Activated T-helper 1 cell treated with Interleukin-2 at 50 U/mL for 16 hours (primary cell): ENCODE results near the gene CABP2.
A peak's percentile ranks its signal among the peaks of the same experiment; 100 is the strongest.
"Not testable (repeated sequence)": the region's sequence is repeated elsewhere in the genome, so short reads cannot be mapped to it uniquely, and the experiment has no call there.

Source experiments
- DNase-seq: peaks from one replicate; pipeline ENCODE4 v3.0.0-alpha.2; 2020; ENCODE audit warnings: low read depth

CABP2 gene

DNA sequence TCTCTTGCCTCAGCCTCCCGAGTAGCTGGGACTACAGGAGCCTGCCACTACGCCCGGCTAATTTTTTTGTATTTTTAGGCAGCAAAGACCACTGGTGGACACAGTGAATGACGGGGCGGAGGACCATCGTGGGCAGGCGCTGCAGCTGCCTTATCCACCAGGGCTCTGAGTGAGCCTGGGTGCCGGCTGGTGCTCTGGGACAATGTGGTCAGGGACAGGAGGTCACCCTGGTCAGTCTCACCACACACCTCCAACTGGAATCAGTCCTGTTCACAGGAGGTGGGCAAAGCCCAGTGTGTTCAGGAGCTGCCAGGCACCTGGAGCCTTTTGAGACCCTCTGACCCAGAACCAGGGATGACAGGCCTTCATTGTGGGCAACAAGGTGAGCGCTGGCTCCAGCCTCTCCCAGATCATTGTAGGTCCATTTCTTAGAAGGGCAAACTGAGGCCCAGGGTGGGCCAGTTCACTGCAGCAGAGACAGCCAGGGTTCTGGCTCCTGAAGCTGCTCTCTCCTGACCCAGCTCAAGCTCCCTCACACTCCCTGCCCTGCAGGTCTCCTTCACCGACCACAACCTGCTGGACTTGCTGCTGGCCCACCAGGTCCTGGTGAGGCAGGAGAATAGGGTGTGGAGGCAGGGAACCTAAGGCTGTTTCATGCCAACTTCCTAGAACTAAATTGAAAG, 15.7 kb upstream of the CABP2 start:
- no peak for DNase-seq

DNA sequence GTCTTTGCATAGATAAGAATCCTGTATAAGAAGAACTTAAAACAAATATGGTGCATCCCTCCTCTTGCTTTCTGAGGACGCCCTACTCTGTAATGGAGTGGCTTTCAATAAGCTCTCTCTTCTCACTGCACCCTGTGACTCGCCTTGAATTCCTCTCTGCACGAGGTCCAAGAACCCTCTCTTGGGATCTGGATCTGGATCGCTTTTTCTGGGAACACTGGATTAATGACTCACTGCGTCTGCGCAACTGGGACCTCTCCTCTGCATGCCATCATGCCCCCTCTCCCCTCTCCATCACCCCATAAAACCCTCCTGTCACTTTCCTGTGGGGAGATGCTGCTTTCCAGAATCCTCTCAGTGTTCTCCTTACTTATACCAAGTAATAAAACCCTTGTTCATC, 15.1 kb upstream of the CABP2 start:
- no peak for DNase-seq

DNA sequence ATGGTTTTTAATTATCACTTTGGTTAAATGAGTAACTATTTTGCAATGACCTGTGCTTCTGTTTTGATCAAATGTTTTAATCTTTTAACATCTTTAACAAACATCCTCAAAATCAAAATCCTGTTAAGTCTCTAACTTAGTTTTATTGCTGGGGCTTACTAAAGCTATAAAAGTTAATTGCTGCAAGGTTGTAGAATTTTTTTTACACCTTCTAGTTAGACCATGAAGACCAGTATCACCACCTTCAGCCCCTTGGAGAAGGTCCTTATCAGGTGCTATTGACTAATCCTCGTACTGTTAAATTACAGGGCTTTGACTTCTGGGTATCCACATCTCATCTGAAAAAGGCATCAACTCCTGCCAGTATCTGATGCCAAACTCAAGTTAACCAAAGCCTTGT, 12.3 kb upstream of the CABP2 start:
- DNase-seq: no peak

DNA sequence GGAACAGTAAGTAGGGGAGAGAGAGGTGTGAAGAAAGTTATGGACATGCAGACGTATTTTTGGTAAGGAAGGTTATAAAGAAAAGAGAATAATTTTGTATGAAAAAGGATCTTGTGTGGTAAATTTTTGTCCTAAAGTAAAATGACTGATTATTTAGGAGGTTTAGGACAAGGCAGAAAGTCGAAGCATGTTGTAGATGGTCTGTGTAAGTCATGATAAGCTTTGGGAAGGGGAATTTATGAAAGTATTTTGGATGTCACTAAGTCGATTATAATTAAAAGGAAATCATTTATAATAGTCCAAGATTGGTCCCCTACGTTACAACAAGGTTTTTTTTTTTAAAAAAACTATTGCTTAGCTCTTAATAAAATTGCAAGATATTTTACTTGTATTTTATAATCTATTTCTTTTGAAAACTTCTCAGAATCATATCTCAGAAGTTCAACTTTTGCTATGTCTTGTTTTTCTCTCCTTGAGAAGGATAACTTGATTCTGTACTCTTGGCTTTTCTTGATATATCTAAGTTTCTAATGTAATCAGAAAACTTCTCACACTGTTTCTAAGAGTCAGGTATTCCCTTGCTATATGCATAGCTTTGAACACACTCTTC, 10.9 kb upstream of the CABP2 start:
- DNase-seq: no peak

DNA sequence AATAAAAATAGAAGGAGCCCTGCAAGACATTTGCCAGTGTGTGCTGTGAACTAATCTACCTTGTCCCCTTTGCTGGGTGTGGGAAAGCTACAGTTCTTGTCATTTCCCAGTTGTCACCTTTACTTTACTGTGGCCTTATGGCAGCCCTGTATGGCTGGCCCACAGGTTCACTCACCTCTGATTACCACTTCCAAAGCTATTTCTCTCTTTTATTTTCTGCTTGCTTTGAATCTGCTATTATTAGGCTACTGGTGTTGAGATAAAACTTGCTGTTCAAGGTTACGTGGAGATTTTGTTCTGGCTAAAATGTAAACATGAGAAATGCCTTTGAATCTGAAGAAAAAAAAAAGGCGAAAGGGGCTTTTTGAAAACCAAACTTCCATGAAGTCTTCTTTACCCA, 9.6 kb upstream of the CABP2 start:
- DNase-seq: no peak

DNA sequence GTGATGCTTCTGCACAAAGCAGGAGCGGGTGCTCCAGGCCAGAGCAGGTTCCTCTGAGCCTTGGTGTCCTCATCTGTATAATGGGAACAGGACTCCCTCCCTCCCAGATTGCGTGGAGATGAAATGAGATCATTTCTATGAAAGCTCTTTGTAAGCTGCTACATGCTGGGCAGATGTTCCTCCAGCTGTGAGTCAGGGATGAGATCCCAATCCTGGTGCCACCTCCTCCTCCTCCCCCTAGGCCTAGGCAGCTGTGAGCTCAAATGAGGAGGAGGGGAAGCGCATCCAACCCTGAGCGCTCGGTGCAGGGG, 7.0 kb upstream of the CABP2 start:
- no peak for DNase-seq

DNA sequence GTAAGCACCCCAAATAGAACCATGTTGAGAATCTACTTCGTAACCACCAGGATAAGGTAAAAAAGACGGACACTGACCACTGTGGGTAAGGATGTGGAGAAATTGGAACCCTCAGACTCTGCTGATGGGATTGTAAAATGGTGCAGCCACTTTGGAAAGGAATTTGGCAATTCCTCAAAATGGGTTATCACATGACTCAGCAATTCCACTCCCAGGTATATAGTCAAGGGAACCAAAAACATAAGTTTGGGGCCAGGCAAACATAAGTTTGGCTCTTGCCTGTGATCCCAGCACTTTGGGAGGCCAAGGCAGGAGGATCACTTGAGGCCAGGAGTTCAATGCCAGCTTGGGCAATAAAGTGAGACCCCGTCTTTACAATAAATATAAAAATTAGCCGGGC, 5.1 kb upstream of the CABP2 start:
- DNase-seq: no peak

DNA sequence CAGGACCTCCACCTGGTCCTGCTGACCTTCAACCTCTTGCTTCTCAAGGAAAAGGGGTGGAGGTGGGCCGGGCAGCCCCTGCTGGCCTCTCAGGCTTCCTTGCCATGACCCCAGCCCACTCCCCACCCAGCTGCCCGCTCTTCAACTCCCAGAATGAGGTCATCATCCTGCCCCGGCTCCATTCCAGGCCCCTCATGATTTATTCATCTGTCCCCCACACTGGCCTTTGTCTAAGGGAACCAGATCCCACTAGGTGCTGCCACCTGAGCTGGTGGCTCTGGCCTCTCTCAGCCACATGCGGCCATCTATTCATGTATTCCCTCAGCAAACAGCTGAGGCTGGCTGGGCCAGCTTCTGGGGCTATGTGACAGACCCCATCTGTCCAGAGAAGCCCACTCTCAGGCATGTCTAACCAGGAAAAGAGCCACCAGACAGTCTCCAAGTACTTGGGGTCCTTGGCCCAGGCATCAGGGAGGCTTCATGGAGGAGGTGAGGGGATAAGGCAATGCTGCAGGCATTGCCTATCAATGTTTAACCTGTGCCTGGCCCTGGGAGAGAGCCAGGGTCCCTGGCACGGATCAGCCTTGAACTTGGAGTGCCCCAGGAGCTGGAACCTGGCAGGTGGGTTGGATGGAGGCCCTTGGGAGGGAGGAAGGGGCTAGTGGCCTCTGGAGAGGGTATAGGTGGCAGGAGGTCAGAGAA, 2.2 kb upstream of the CABP2 start:
- DNase-seq: no peak

DNA sequence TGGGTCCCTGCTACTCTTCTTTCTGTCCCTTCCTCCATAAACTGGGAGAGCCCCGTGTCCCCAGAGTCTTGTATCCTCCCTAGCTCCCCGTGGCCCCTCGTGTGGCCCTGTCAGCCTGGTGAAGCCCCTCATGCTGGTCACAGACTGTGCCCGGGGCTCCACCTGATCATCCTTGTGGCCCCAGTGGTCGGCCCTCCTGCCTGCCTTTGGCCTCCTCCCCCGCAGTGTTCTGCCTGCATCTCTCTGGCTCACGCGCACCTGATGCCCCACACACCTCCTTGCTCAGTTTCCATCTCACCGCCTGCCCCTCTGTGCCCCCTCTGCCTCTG, 1.2 kb upstream of the CABP2 start:
- no peak for DNase-seq

DNA sequence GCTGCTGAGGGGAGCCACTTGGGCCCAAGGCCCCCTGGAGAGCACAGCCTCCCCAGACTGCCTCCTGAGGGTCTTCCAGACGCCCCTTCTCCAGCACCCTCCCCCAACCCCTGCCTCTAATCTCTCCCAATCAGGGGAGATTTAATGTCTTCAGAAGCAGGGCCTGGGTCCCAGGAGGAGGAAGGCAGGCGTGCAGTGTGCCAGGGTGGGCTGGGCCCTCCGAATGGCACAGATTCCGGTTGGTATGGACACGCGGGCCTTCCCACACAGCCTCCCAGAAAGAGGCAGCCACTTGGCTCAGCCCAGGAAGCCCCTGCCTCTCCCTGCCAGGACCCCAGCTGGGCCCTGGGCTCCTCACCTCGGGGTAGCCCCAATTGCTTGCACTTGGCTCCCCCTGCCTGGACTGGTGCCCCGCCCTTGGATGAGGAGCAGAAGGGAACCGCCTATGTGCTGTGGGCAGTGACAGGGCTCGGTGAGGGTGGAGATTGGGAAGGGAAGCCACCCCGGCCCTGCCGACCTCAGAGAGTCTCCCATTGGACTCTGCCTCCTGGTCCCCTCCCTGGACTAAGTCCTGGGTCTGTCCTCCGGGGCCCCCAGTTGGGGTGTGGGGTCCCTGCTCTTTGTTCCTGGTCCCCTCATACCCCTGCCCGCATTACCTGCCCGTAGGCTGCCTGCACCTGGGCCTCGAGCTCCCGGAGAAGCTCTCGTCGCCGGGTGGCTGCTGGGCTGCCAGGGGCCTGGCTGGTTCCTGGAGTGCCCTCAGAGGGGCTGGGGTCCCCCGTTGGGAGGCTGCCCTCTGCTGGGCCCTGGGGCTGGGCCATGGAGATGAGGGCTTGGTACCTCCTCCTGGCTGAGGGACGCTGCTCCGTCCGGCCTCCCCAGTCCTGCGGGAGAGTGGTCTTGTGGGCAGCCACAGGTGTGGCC, 572 bp upstream of the CABP2 start:
- DNase-seq: no peak

DNA sequence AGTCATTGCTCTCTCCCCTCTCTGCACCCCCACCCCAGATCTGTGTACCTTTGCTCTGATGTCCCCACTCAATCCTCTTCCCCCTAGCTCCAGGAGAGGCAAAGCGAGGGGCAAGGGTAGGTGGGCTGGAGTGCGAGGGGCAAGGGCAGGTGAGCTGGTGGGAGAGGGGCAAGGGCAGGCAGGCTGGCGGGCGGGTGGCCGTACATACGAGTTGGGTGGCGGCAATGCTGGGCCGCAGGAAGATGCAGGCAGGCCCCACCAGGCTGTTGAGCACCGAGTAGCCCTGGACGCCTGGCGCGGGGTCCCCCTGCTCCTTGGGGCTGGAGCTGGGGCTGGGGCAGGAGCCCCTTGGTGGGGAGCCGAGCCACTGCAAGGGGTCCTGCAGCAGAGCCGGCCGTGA, 908 bp downstream of the CABP2 start:
- DNase-seq: no peak

DNA sequence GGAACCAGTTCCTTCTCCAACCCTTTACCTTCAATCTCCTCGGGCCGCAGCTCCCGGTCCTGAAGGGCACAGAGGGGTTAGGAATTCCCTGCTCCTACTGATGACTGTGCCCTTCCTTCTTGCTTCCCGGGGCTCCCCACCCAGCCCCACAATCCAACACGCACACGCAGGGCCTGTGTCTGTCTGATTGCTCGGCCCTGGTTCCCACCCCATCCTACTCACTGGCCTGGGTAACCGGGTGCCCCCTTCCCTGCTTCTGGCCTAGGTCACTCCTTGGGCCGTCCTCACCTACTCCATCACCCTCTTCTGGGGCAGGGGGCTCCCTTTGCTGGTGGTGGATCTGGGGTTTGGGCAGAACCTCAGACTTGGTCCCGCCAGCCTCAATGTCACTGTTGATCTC, 1.3 kb downstream of the CABP2 start:
- no peak for DNase-seq

DNA sequence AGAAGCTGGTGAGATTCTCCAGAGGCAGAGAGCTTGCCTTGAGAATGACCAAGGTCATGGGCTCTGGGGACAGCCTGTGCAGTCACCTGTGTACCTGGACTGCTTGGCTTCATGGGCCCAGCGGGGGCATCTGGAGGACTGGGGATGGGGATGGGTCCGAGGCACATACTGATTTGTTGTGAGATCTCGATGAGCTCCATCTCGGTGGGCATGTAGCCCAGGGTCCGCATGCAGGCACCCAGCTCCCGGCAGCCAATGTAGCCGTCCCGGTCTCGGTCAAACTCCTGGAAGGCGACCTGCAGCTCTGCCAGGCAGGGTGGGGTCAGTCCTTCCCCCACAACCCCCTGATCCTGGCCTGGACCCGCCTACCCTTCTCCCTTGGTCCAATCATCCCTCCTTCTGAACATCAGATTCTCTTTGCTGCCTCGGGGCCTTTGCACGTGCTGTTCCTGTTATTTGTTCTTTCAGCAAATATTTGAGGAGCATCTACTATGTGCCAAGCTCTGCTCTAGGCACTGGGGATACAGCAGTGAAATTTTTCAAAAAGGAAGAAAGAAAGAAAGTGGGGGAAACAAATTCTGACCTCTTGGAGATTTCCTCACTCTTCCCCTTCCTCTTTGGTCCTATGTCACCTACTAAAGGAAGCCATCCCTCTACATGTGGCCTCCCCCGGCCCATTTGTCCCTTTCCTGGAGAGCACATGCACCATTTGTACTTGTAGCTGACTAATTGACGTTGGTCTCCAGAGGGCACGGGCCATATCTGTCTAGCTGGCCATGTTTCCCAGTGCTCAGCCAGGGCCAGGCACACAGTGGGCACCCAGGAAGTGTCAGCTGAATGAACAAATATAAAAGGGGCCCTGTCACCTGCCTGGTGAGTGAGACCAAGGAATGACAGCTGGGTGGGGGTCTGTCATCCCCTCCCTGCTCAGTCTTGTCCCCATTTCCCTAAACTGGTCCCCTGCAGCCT, 2.1 kb downstream of the CABP2 start:
- no peak for DNase-seq

DNA sequence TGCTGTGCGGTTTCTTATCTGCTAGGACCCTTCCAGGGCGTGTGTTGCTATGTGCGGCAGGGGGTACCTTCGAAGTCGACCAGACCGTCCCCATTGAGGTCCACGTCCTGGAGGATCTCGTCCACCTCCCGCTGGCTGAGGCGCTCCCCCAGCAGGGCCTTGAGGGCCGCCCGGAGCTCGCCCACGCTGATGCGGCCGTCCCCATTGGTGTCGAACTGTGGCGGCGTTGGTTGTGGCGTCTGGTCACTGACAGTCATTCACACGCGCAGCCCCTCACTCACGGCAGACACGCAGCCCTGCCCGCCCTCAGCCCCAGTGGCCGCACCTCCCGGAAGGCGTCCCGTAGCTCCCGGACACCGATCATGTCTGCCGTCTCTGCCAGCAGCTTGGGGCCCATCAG, 3.5 kb downstream of the CABP2 start:
- no peak for DNase-seq

DNA sequence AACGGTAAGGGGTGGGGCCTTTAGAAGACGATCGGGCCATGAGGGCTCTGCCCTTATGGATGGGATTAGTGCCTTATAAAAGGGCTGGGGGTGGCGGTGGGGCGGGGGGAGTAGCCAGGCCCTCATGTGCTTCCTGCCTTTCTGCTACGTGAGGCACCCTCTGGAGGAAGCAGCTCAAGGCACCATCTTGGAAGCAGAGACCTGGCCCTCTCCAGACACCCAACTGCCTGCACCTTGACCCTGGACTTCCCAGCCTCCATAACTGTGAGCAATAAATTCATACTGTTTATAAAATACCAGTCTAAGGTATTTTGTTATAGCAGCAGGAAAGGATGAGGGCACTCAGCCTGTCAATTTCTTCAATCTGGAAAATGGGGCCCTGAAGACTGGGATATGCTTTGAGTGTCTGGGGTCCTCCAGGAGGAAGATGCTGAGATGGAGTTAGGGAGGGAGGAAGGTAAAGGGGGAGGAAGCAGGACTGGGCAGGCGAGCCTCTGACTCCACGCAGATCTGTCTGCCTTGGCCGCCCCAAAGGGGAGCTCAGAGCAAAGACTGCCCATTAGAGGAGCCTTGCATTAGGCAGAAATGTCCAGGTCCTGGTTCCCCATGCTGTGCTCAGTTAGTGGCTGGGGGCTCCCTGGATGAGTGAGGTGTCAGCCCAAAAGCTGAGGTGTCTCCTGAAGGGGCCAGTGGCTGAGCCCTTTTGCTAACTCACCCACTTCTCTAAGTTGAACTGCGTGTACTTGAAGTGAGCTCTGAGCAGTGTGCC, 5.3 kb downstream of the CABP2 start:
- no peak for DNase-seq

DNA sequence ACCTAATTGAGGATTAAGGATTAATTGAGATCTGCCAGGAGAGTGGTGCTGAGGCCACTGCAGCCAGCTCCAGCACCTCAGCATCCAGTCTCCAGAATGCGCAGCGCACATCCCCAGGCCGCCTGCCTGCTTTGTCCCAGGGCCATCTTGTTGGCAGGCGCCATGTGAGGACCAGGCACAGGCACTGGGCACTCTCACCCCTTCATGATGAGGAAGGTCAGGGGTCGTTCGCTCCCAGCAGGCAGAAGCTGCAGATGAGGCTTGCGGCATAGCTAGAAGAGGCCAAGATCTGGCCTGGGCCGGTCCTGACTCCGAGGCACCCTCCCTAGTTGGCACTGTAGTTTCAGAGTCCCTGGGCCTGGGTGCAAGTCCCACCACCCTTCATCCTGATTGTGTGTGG, 6.4 kb downstream of the CABP2 start:
- DNase-seq: no peak

DNA sequence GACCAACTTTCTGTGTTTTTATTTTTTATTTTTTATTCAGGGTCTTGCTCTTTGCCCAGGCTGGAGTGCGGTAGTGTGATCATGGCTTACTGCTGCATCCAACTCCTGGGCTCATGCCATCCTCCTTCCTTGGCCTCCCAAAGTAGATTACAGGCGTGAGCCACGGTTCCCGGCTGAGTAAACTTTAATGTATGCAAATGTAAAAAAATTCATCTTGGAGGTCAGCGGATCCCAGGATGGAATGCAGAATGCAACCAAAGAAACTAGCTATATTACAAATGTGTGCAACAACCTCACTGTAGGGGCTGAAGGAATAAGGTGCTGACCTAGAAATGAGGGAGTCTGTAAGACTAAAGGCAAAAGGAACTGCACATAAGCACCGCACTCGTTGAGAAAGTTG, 9.1 kb downstream of the CABP2 start:
- no peak for DNase-seq

DNA sequence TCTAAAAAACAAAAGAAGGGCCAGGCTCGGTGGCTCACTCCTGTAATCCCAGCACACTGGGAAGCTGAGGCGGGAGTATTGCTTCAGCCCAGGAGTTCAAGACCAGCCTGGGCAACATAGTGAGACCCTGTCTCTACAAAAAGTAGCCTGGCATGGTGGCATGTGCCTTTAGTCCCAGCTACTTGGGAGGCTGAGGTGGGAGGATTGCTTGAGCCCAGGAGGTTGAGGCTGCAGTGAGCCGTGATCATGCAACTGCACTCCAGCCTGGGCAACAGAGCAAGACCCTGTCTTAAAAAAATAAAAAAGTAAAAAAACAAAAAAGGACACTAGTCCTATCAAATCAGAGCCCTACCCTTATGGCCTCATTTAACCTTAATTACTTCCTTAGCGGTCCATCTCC, 11.7 kb downstream of the CABP2 start:
- not testable (repeated sequence) for DNase-seq

DNA sequence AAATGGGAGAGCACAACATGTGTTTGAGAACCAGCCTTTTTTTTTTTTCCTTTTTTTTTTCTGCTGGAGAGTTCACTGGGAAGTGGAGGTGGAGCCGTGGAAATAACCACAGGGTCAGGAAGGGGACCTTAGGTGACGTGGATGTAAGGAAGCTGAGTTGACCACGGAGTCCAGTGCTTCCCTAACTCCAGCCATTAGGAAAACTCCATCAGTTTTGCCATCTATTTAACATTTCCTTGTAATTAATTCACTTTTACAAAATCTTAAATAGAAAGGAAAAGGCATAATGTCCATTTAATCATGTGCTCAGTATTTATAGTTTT, 13.3 kb downstream of the CABP2 start:
- no peak for DNase-seq

DNA sequence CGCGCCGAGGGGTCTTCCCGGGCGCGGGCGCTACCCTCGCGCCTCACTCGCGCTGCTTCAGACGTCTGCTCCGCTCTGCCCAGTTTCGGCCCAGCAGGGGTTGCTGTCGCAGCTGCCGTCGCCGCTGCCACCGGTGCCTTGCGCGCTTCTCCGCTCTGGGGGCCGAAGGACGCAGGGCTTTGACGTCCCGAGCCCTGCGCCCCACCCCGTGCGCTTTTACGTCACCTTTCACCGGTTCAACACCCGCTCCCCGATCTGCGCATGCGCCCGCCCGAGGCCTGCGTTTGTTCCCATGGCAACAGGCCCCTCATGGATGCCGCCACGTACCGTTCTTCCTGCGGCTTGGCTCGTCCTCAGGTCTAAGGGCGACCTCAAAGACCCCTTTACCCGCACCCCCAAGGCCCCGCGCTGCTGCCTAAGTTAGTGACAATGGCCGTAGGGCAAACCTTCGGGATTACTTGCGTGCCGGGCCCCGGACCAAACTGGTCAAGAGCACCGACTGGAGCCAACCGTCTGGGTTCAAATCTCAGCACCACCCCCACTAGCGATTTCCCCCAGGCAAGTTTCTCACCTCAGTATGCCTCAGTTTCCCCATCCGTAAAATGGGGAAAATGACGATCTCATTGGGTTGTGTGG, 14.6 kb downstream of the CABP2 start:
- peak; percentile 96 for DNase-seq
